ENCODE measurements around the gene ZEB1. TPM values are rescaled to one million over a fixed set of nuclear protein-coding genes. Genes with fewer than 3 reads are reported as not detected.

The ZEB1 gene
- total RNA-seq, 1 experiment from 2014 or later, result 31.5 TPM

GRCh38 chr10:31319602-31320549, 860 bp downstream of the ZEB1 start:
- intact Hi-C loops (cut with micrococcal nuclease; ENCODE audit: unreplicated experiment), result no loop called here
- in situ Hi-C loops (cut with HindIII; ENCODE audit: low pct_unique_long_range_greater_than_20kb, low sequenced_read_pairs), result no loop called here
- H3K4me3 ChIP-seq (ENCODE audit: low read depth in 2 of 2, low read length in 2 of 2), result peak overlapping the region; percentile 68 to 87
- peak overlapping the region; percentile 73 for H3K27ac ChIP-seq (ENCODE audit: low read length)
- H3K4me1 ChIP-seq (ENCODE audit: control insufficient read depth, insufficient read depth, low read length), result peaks cover 17% of the 10 kb centered on the region
- no peaks in the 10 kb centered on the region for H3K27me3 ChIP-seq (ENCODE audit: control insufficient read depth, insufficient read depth, low read length)
- H3K9me3 ChIP-seq (ENCODE audit: control insufficient read depth, insufficient read depth, low read depth, low read length), result no peaks in the 10 kb centered on the region
- no peaks in the 10 kb centered on the region for H3K36me3 ChIP-seq (ENCODE audit: control insufficient read depth, insufficient read depth, low read length)
- BruUV-seq (replicated peaks), result no TSS peak
- ChIA-PET CTCF (no interaction called here), POLR2A (interaction anchor here (0.6 kb wide), 1 partner anchor 405 kb away, joined by 15 read pairs; no protein-coding TSS in a partner anchor)
- peak; percentile 40 for ATAC-seq
- no peak for DNase-seq (ENCODE audit: low read depth, low spot score)
- TF ChIP-seq POLR2AphosphoS5 (IDR thresholded peaks at IDR 0.05; ENCODE audit: low read depth, low read length) (no peak), CTCF (IDR thresholded peaks at IDR 0.05) (no peak)

GRCh38 chr10:31320550-31321211, 1.7 kb downstream of the ZEB1 start:
- Histone ChIP-seq H3K27ac (ENCODE audit: low read length) (peak overlapping the region; percentile 73), H3K9me3 (ENCODE audit: control insufficient read depth, insufficient read depth, low read depth, low read length) (no peaks in the 10 kb centered on the region), H3K4me1 (ENCODE audit: control insufficient read depth, insufficient read depth, low read length) (peaks cover 17% of the 10 kb centered on the region), H3K27me3 (ENCODE audit: control insufficient read depth, insufficient read depth, low read length) (no peaks in the 10 kb centered on the region), H3K4me3 (ENCODE audit: low read depth in 2 of 2, low read length in 2 of 2) (peak overlapping the region; percentile 68 to 87), H3K36me3 (ENCODE audit: control insufficient read depth, insufficient read depth, low read length) (no peaks in the 10 kb centered on the region)
- ChIA-PET CTCF (no interaction called here), POLR2A (interaction anchor here (0.6 kb wide), 1 partner anchor 405 kb away, joined by 15 read pairs; no protein-coding TSS in a partner anchor)
- no peak for TF ChIP-seq CTCF (IDR thresholded peaks at IDR 0.05)
- no peak for TF ChIP-seq TCF7L2 (IDR thresholded peaks at IDR 0.05; ENCODE audit: low read depth, low read length)
- no peak for TF ChIP-seq SIN3A (IDR thresholded peaks at IDR 0.05; ENCODE audit: borderline replicate concordance, insufficient read depth, low read depth, low read length)
- no peak for TF ChIP-seq REST (IDR thresholded peaks at IDR 0.05; ENCODE audit: insufficient read depth in 1 of 2, low read depth in 2 of 2, low read length in 1 of 2)
- no peak for TF ChIP-seq POLR2AphosphoS5 (IDR thresholded peaks at IDR 0.05; ENCODE audit: low read depth, low read length)
- DNase-seq (ENCODE audit: low read depth, low spot score) (no peak), ATAC-seq (peak; percentile 33; the same call in 1 of the 2 replicates)
- in situ Hi-C loops (cut with HindIII; ENCODE audit: low pct_unique_long_range_greater_than_20kb, low sequenced_read_pairs) (no loop called here), intact Hi-C loops (cut with micrococcal nuclease; ENCODE audit: unreplicated experiment) (no loop called here)
- no TSS peak for BruUV-seq (replicated peaks)
